HG02938 (cell line): ENCODE results near the gene TMEM117.
"Not testable (repeated sequence)": the region's sequence is repeated elsewhere in the genome, so short reads cannot be mapped to it uniquely, and the experiment has no call there.

Source experiments
- ATAC-seq: cut with Tn5 transposase; IDR thresholded peaks from one replicate; pipeline ENCODE4 v1.9.1; 2021; ENCODE audit warnings: mild to moderate bottlenecking, moderate library complexity; ENCODE audit not compliant: unreplicated experiment

Gene TMEM117

DNA sequence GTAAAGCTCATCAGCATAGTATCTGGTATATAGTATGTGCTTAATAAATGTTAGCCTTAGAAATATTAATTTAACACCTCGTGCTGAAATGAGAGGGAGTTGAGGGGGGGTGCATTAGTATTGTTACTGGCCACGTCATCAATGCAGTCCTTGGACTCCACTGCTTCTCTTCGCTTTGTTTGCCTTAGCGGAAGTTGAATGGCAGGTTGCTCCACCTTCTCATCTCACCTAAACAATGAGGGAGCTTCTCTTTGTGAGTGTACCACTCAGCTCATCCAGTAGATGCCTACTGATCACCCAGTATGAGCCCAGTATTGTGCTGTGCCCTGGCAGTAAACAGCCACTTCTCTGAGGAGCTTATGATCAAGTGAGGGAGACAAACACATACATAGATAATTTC is 4.5 kb downstream of the TMEM117 start:
- ATAC-seq: no peak

DNA sequence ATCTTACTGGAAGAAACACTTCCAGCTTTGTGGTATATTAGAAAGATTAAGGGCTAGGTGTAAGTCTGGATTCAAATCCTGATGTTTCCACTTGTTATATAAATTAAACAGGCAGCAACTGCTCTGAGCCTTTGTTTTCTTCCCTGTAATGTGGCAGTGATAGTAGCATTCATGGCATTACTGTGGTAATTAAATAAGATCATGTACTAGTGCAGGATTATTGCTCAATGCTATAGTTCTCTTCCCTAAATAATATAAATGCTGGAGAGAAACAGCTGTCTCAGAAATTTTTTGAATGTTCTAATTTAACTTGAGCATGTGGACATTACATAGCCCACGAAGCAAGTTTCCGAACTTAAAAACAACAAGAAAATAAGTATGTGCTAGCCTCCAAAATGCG is 5.4 kb downstream of the TMEM117 start:
- ATAC-seq: no peak

DNA sequence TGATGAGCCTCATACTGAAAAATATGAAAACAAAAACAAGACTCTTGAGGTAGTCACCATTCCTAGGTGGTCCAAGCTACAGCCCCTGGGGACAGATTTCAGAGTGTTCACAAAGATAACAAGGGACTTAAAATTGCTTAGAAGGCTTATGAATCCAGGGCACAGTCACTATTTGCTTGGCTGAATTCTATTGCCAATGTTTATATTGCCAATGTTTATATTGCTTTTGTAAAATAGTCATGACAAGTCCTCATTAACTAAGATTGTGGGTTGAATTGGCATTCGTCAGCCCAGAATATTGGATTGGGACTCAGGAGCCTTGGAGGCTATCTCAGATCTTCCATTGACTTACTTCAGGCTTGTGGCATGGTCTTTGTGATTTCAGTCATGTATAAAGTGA is 6.4 kb downstream of the TMEM117 start:
- ATAC-seq: no peak

DNA sequence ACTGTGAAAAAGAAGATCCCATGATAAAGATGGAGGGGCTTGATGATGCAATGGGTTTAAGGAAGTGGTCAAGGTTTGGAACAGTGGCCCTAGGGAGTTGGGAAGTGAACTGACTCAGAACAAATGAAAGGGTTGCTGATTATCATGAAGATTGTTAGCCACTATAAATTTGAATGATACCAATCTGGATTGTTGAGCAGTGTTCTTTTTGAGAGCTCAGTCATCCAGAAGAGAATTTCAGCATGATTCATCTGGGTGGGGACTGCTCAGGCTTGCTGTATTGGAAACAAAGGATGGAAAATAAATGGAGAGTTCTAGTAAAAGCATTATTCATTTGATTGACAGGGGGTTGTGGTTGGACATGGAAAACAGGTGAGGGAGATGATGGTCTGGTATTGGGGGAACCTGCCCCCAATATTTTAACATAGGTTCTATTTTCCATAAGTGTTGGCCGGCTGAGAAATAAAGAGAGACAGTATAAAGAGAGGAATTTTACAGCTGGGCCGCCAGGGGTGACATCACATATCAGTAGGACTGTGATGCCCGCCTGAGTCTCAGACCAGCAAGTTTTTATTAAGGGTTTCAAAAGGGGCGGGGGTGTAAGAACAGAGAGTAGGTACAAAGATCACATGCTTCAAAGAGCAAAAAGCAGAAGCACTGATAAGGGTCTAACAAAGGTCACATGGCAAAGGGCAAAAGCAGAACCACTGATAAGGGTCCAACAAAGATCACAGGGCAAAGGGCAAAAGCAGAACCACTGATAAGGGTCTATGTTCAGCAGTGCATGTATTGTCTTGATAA is 11.7 kb downstream of the TMEM117 start:
- not testable (repeated sequence) for ATAC-seq

DNA sequence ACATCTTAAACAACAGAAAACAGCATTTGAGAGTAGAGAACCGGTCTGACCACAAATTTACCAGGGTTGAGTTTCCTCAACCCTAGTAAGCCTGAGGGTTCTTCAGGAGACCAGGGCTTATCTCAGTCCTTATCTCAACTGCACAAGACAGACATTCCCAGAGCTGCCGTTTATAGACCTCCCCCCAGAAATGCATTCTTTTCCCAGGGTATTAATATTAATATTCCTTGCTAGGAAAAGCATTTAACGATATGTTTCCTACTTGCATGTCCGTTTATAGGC is 12.3 kb downstream of the TMEM117 start:
- no peak for ATAC-seq

DNA sequence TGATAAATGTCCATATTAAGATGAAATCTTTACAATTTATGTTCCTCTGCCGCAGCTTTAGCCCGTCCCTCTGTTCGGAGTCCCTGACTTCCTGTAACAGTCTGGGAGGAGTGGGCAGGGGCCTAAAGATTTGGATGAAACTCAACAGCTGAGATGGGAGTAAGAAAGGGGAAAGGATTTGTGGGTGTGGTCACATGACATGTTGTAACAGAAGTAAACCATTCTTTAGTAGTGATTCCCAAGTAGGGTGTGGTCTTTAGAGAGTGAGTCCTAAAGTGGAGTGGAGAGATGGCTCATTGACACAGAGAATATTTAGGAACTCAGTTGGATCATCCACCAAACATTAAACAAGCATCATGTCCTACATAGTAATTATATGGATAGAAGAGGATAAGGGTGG is 12.9 kb downstream of the TMEM117 start:
- ATAC-seq: no peak

DNA sequence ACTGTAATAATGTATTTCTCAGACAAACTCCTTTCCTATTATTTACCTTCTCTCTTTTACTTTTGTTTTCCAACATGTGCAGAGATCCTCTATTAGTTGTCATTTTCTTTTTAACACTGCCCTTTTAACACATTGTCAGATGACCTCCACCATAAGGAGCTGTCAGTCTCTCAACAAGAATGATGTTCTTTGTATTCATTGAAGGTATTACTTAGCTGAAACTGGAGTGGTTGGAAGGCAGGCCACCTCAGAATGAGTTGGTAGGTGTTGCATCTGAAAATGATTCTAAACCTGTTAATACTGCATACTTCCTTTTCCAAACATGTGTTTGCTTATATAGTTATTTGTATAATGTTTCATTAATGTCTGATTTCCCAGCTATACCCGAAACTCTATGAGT is 16.9 kb downstream of the TMEM117 start:
- no peak for ATAC-seq

DNA sequence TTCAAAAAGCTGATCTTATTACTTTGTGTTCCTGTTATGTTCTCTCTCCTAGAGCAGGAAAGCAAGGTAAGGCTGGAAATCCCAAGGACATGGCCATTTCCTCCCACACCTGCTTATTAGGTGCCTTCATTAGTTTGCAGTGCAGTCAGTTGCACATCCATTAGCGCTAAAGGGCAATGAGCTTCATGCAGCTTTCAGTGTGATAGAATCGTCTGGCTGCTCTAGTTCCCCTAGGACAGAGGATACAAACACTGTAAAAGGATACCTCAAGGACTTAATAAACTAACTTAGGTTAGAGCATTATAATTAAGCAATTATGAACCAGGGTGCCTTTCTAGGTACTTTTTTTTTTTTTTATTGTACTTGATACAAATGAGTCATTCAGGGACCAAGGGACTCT is 21.1 kb downstream of the TMEM117 start:
- ATAC-seq: no peak

DNA sequence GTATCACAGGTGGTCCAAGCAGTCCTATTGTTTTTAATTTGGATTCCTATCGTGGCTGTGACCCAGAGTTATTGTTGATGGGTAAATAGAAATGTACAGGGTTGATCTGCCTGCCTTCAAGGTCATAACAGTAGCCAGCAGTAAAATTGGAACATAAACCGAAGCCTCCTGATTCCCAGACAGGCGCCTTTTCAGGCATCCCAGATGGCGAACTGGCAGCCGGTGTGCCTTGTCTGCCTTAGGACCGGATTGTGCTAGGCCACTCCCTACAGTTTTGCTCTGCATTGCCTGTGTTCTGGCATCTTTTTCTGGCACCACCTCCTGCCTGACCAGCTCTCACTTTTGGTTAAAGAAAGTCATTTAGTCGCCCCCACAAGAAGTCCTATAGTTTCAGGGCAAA is 22.2 kb downstream of the TMEM117 start:
- ATAC-seq: no peak

DNA sequence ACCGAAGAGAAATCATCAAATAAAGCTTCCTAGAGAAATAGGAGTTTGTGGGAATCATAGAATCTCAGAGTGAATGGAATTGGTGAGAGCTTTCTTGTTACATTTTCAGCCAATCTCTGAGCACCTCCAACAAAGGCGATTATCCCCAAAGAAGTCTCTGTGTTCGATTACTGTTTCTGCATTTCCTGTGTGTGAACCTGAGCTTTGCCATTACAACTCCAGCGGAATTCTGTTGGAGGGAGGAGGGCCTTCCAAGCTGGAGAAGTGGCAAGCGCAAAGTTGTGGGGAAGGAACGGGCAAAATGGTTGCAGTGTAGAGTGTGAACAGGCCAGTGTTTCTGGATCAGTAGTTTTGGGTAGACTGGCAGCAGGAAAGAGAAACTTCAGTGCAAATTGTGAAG is 23.1 kb downstream of the TMEM117 start:
- no peak for ATAC-seq

DNA sequence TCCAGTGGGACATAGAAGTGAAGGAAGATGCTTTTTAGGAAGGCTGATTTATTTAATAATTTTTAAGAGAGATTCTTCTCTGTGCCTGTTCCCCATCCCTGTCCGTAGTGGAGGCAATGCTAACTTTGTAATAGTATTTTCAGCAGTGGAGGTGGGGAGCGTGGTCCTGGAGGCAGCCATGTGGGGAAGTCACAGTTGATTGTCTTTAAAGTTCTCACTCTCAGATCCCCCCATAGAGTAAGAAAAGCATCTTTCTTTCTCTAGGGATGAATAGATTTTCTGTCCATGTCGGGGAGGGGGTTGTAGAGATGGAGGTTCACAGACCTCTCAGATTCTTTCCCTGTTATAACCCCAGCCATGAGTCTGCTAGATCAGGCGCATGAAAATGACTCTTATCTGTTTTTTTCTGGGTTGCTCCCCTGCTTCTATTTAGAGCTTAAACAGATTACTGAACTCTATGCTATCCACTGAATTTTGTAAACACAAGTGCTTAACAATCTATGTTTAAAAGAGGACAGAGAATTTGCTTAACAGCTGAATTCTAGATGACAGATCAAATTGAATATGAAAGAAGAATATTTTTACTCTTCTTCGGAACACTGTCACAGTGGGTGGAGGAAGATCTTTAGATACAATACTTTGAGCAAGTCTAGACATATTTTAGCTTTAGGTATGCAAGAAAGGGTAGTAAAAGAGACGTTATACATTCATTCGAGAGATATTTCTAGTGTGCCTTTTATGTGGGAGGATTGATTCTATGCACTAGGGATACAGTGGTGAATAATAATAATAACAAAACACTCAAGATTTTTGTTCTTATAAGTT is 25.3 kb downstream of the TMEM117 start:
- no peak for ATAC-seq

DNA sequence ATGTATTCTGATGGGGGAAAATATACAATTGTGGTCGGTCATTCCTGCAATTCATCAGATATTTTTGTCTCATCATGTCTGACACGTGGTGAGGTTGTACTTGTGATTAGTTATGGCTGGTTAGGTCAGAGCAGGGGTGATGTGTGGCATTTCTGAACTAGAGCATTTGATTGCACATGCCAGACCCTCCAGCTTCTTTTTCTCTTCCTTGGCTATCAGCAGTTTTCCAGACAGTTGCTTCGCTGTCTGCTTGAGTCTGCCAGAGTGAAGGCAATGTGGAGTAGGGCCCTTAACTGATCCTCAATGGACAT is 25.9 kb downstream of the TMEM117 start:
- no peak for ATAC-seq

DNA sequence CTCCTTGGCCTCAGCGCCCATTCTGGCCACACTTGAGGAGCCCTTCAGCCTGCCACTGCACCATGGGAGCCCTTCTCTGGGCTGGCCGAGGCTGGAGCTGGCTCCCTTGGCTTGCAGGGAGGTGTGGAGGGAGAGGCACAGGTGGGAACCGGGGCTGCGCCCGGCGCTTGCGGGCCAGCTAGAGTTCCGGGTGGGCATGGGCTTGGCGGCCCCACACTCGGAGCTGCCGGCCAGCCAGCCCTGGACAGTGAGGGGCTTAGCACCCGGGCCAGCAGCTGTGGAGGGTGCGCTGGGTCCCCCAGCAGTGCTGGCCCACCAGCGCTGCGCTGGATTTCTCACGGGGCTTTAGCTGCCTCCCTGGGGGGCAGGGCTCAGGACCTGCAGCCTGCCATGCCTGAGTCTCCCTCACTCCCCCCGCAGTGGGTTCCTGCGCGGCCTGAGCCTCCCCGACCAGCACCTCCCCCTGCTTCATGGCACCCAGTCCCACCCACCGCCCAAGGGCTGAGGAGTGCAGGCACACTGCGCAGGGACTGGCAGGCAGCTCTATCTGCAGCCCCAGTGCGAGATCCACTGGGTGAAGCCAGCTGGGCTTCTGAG is 28.0 kb downstream of the TMEM117 start:
- no peak for ATAC-seq

DNA sequence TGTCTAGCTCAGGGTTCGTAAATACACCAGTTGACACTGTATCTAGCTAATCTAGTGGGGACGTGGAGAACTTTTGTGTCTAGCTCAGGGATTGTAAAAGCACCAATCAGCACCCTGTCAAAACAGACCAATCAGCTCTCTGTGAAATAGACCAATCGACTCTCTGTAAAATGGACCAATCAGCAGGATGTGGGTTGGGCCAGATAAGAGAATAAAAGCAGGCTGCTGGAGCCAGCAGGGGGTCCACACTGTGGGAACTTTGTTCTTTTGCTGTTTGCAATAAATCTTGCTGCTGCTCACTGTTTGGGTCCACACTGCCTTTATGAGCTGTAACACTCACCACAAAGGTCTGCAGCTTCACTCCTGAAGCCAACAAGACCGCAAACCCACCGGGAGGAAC is 28.7 kb downstream of the TMEM117 start:
- not testable (repeated sequence) for ATAC-seq

DNA sequence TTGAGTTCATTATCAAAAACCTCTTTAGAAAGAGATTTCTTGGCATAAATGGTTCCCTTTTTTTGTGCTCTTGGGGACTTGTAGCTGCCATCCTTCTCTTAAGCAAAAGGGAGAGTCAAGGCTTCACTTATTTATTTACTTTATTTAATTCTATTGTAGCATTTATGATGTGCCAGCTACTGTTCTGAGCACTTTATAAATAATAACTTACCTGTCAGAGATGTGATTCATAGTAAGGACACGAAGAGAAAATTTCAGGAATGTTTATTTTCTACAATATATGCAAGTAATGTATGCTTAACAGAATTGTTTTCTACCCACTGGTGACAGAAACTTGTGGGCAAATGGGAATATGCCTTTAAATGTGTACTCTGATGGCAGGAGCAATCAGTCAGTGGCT is 33.3 kb downstream of the TMEM117 start:
- ATAC-seq: no peak

DNA sequence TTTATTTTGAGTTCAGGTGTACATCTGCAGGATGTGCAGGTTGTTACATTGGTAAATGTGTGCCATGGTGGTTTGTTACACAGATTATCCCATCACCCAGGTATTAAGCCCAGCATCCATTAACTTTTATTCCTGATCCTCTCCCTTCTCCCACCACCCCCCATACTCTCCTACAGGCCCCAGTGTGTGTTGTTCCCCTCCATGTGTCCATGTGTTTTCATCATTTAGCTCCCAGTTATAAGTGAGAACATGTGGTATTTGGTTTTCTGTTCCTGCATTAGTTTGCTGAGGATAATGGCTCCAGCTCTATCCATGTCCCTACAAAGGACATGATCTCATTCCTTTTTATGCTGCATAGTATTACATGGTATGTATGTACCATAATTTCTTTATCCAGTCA is 33.9 kb downstream of the TMEM117 start:
- not testable (repeated sequence) for ATAC-seq

DNA sequence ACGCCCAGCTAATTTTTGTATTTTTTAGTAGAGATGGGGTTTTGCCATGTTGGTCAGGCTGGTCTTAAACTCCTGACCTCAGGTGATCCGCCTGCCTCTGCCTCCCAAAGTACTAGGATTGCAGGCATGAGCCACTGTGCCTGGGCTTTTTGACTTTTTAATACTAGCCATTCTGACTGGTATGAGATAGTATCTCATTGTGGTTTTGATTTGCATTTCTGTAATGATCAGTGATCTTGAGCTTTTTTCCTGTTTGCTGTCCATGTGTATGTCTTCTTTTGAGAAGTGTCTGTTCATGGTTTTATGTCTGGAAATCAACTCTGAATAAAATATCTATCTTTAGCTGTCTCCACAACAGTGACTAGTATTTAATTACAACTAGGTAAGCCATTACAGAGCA is 35.4 kb downstream of the TMEM117 start:
- ATAC-seq: not testable (repeated sequence)

DNA sequence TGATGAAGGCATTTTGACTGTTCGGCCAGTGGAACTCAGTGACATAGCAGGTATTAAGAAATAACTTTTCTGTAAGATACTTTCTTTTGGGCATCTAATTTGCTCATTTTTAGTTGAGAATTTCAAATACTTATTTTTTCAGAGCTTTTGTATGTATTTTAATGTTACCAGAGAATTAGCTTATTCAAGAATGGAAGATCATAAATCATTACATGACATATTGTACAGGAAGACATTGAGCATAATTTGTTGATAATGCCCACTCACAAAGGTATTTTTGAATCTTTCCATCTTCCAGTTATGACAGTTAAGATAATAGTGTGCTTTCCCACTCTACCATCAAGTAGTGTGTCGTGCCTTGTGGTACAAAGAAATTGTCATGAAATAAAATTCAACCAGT is 36.5 kb downstream of the TMEM117 start:
- no peak for ATAC-seq

DNA sequence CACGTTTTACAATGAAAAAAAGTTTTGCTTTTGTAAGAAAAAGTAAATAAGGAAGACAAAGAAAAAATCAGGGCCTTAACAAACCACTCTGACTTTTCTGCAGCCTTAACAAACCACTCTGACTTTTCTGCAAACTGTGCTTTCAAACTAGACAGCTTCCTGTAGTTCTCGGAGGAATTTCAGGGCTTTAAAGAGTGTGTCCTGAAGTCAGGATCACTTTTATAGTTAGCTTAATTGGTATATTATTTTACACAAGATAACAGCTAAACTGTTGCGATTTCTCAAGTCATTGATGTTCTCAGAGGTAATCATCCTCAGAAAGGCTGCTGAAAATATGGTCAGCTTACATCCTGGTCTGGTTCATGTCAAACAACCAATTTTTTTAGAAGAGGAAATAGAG is 42.2 kb downstream of the TMEM117 start:
- ATAC-seq: no peak

DNA sequence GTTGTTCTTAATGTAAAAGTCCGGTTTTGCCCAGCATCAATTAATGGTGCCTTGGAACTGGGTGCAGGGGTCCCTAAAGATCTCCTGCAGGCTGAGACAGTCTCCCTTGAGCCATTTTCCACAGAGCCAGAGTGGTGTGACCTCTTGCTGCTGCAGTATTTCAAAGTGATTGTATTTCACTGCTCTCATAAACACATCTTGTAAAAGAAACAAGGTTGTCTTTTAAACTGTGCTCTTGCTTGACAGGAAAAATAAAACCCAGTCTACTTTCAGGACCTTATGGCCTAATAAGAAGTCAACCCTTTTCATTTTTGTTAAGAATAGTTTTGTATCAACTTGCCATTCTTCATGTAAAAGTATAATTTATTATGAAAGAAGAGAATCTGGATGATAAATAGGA is 44.7 kb downstream of the TMEM117 start:
- no peak for ATAC-seq

DNA sequence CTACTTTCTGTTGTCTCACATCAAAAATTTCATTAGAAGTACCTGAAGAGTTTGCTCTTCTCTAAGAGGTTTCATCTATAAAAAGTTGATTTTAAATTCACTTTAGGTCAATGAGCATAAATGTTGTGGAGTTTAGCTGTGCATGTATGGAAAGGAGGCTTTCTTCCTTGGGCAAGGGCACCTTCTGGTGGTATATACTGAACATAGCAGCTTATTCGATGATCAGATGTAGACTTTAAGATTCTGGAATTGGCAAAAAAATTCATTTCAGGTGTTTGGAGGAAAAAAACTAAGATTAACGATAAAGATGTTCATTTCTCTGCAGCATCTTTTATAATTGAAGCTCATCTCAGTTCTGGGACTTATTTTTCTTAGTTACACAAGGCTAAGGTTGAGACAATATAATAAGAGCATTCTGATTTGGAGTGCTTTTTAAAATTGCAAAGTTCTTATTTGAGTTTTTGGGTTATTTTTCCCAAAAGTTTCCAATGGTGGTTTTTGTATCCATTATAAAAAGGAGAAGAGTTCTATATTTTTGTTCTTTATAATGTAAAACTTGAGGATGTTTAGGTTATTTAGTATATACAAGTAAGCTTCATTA is 46.8 kb downstream of the TMEM117 start:
- peak; percentile 88 for ATAC-seq

DNA sequence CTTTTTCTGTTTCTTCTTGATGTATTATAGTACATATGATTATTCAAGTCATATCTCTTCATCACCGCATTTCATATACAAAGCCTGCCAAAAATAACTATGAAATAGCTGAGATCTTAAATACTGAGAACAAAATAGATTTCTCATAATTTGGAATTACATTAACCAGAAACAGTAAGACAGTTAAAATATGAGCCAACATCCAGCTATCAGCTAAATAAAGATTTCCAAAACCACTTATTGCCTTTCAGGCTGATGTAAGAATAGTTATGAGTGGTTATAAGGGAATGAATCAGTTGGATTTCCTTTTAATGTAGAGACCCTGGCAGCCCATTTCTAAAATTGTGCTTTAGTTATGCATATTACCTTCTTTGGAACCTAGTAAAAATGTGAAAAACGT is 47.4 kb downstream of the TMEM117 start:
- ATAC-seq: no peak
